Epithelial cell of esophagus (primary cell): ENCODE measurements around the gene CCDC102A.

Experiments
- DNase-seq: peaks from one replicate; pipeline ENCODE4 v3.0.0; 2010; ENCODE audit warnings: low read depth
- H3K4me3 ChIP-seq: 2 replicates; pipeline ENCODE4 v1.5.1; 2011; ENCODE audit warnings: mild to moderate bottlenecking, low read length, control low read depth
- TF ChIP-seq, protein P1 (sequence below): IDR thresholded peaks from 2 replicates; pipeline ENCODE4 v1.5.1; 2011; ENCODE audit warnings: low read depth, mild to moderate bottlenecking, low read length, control low read depth, inconsistent platforms; ENCODE audit not compliant: insufficient read depth; ENCODE audit errors: missing control alignments

The CCDC102A gene

DNA sequence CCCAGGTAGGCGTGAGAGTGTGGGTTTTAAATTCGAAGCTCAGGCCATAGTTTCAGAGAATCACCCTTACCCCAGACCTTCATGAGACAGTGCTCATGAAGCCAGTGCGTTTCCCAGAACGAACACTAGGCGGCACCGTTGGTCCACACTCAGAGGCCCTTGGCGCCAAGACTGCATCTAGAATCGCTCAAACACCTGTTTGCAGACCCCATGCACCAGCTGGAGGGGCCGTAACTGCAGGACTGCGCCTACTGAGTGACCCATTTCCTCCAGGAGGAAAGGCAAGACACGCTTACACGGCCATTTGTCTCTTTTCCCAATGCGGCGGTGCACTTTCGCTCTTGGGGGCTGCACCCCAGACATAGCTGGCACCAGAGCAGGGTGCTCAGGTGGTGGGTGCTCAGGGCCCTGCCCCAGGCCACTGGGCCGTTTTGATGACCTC, 40.1 kb upstream of the CCDC102A start:
- peak; percentile 77 for DNase-seq
- TF ChIP-seq, protein P1, sequence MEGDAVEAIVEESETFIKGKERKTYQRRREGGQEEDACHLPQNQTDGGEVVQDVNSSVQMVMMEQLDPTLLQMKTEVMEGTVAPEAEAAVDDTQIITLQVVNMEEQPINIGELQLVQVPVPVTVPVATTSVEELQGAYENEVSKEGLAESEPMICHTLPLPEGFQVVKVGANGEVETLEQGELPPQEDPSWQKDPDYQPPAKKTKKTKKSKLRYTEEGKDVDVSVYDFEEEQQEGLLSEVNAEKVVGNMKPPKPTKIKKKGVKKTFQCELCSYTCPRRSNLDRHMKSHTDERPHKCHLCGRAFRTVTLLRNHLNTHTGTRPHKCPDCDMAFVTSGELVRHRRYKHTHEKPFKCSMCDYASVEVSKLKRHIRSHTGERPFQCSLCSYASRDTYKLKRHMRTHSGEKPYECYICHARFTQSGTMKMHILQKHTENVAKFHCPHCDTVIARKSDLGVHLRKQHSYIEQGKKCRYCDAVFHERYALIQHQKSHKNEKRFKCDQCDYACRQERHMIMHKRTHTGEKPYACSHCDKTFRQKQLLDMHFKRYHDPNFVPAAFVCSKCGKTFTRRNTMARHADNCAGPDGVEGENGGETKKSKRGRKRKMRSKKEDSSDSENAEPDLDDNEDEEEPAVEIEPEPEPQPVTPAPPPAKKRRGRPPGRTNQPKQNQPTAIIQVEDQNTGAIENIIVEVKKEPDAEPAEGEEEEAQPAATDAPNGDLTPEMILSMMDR, result peak; percentile 99
- no peak overlapping the region for H3K4me3 ChIP-seq

DNA sequence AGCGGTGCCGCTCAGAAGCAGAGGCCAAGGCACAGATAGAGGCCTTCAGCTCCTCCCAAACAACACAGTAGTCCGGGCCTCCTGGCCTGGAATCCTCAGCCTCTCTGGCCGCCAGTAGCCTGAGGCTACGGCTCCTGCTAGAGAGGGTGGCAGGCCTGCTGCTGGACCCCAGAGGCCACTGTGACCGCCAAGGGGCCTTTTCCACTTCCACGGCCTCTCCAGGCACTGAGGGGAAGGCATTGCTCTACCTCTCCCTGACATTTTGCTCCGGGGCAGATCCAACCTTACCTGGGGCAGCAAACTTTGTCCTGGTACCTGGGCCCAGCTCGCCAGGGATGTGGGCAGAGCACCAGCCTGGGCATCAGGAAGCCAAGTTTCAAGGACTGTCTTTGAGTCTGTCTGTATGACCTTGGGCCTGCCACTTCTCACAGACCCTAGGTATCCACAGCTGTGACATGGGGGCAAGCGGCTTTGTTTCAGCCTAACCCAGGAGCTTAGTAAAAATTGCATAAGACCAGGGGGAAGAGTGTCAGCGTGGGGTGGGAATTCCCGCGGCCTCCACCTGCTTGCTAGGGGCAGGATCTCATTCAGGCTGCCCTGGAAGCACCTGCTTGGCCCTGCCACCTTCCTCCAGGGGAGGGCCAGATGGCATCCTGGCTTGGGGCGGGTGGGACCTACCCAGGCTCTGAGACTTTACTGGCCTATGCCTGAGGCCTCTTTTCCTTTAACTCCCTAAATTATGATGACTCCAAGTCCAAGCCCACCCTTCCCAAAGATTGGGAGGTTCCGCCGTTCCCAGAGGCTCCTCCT, 39.3 kb upstream of the CCDC102A start:
- no peak for DNase-seq
- TF ChIP-seq, protein P1, result no peak
- no peak overlapping the region for H3K4me3 ChIP-seq

DNA sequence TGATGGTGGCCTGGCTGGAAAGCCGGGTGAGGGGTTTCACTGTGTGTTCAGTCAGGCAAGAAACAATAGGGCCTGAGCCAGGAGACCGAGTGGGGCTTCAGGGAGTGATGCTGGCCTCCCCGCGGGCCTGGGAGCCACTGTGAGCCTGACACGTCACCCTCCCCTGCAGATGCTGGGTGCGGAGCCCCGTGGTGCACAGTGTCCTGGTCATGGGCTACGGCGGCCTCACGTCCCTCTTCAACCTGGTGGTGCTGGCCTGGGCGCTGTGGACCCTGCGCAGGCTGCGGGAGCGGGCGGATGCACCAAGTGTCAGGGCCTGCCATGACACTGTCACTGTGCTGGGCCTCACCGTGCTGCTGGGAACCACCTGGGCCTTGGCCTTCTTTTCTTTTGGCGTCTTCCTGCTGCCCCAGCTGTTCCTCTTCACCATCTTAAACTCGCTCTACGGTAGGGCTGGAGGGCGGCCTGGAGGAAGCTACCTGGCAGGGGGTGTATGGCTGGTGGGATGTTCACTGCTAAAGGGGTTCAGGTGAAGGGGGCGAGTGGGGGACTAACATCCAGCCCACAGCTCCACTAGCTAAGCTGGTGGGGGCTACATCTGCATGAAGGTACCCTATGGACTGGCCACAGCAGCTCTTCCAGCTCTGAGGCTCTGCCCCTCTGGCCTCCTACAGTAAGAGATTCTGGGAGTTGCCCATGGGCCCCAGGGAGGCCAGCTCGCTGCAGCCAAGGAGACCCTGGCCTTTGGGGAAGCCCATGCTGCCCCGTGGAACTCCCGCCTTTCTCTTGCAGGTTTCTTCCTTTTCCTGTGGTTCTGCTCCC, 38.5 kb upstream of the CCDC102A start:
- TF ChIP-seq, protein P1, result no peak
- H3K4me3 ChIP-seq, result no peak overlapping the region
- DNase-seq, result no peak

DNA sequence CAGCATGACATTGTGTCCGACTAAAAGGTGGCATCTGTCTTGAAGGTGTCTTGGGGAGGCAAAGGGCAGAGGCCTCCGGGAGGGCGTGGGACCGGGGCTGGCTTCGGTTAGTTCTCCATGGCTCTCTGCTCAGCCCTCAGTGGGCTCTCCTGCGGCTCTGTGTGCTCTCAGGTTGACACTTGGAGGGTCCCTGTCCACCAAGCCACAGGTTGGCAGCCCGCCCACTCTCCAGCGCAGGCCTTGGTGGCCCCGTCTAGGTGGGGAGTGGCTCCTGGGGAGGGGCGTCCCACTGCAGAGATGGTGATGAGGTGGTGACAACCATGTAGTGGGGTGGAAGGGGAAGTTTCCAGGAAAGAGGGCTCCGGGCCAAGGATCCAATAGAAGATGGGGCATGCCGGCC, 37.7 kb upstream of the CCDC102A start:
- DNase-seq, result no peak
- H3K4me3 ChIP-seq, result no peak overlapping the region
- TF ChIP-seq, protein P1, result no peak

DNA sequence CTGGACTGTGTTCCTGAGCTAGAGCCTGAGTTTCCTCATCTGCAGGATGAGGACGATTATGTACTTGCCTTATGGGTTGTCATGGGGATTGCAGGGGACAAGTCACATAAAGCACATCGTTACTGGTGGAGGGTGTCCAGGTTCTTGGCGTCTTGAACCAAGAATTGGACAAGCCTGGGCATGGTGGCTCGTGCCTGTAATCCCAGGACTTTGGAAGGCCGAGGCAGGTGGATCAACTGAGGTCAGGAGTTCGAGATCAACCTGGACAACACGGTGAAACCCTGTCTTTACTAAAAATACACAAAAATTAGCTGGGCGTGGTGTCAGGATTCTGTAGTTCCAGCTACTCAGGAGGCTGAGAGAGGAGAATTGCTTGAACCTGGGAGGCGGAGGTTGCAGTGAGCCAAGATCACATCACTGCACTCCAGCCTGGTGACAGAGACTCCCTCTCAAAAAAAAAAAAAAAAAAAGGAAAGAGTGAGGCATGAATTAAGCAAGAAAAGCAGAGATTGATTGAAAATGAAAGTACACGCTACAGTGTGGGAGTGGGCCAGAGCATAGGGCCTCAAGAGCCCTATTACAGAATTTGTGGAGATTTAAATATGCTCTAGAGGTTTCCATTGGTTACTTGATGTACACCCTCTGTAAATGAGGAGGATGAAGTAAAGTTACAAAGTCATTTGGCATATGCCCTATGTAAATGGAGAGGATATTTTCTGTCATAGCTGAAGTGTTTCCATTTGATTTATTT, 36.8 kb upstream of the CCDC102A start:
- DNase-seq, result no peak
- H3K4me3 ChIP-seq, result no peak overlapping the region
- TF ChIP-seq, protein P1, result no peak

DNA sequence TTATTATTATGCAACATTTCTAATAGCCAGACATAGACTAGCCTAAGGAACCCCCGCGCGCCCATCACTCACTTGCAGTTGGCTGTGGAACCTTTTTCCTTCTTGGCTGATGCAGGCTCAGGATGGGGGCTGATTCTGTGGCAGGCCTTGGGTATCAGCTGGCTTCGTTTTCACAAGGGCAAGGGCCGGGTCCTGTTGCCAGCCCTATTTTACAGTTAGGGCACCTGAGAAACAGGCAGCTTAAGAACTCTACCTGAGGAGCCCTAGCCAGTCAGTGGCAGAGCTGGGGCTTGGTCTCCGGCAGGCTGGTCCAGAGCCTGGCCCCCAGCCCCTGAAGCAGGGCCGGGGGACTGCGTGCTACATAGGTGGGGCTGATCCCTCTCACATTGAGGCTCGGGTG, 34.7 kb upstream of the CCDC102A start:
- H3K4me3 ChIP-seq, result no peak overlapping the region
- DNase-seq, result no peak
- TF ChIP-seq, protein P1, result no peak
